ENCODE data around the gene UBR3.
"Not testable (repeated sequence)": the region's sequence is repeated elsewhere in the genome, so short reads cannot be mapped to it uniquely, and the experiment has no call there.

Gene UBR3

GRCh38 chr2:169853041-169853668 lies 25.9 kb downstream of the UBR3 start:
- no peak overlapping the region for H3K4me3 ChIP-seq (ENCODE audit: low read depth in 1 of 2, low read length in 2 of 2)
- no peaks in the 10 kb centered on the region for H3K27me3 ChIP-seq (ENCODE audit: low read depth, low read length)
- H3K36me3 ChIP-seq (ENCODE audit: control insufficient read depth in 1 of 2, insufficient read depth in 2 of 2, low read length in 2 of 2): no peaks in the 10 kb centered on the region
- no peaks in the 10 kb centered on the region for H3K9me3 ChIP-seq (ENCODE audit: control insufficient read depth in 1 of 2, low read length in 2 of 2)
- no peak overlapping the region for H3K27ac ChIP-seq (ENCODE audit: low read length)
- peaks cover 0 to 13% of the 10 kb centered on the region in 2 donors for H3K4me1 ChIP-seq (ENCODE audit: control insufficient read depth in 1 of 2, insufficient read depth in 2 of 2, low read length in 2 of 2)

- H3K9me3 ChIP-seq (ENCODE audit: control insufficient read depth in 1 of 2, low read length in 2 of 2); H3K27ac ChIP-seq (ENCODE audit: low read length); H3K36me3 ChIP-seq (ENCODE audit: control insufficient read depth in 1 of 2, insufficient read depth in 2 of 2, low read length in 2 of 2); H3K27me3 ChIP-seq (ENCODE audit: low read depth, low read length); H3K4me1 ChIP-seq (ENCODE audit: control insufficient read depth in 1 of 2, insufficient read depth in 2 of 2, low read length in 2 of 2); H3K4me3 ChIP-seq (ENCODE audit: low read depth in 1 of 2, low read length in 2 of 2): not testable (repeated sequence)
Observed at GRCh38 chr2:169855281-169856258, 28.3 kb downstream of the UBR3 start.

- H3K27ac ChIP-seq (ENCODE audit: low read length): no peak overlapping the region
- no peaks in the 10 kb centered on the region for H3K4me1 ChIP-seq (ENCODE audit: control insufficient read depth in 1 of 2, insufficient read depth in 2 of 2, low read length in 2 of 2)
- no peaks in the 10 kb centered on the region for H3K27me3 ChIP-seq (ENCODE audit: low read depth, low read length)
- no peaks in the 10 kb centered on the region for H3K9me3 ChIP-seq (ENCODE audit: control insufficient read depth in 1 of 2, low read length in 2 of 2)
- no peak overlapping the region for H3K4me3 ChIP-seq (ENCODE audit: low read depth in 1 of 2, low read length in 2 of 2)
- H3K36me3 ChIP-seq (ENCODE audit: control insufficient read depth in 1 of 2, insufficient read depth in 2 of 2, low read length in 2 of 2): no peaks in the 10 kb centered on the region
Observed at GRCh38 chr2:169859423-169859822, 32.2 kb downstream of the UBR3 start.

- Histone ChIP-seq H3K36me3 (ENCODE audit: control insufficient read depth in 1 of 2, insufficient read depth in 2 of 2, low read length in 2 of 2) (no peaks in the 10 kb centered on the region), H3K9me3 (ENCODE audit: control insufficient read depth in 1 of 2, low read length in 2 of 2) (no peaks in the 10 kb centered on the region), H3K4me1 (ENCODE audit: control insufficient read depth in 1 of 2, insufficient read depth in 2 of 2, low read length in 2 of 2) (no peaks in the 10 kb centered on the region), H3K27me3 (ENCODE audit: low read depth, low read length) (no peaks in the 10 kb centered on the region), H3K27ac (ENCODE audit: low read length) (no peak overlapping the region), H3K4me3 (ENCODE audit: low read depth in 1 of 2, low read length in 2 of 2) (no peak overlapping the region)
Observed at GRCh38 chr2:169860149-169860548, 32.9 kb downstream of the UBR3 start.

GRCh38 chr2:169862816-169863215 lies 35.6 kb downstream of the UBR3 start:
- H3K4me3 ChIP-seq (ENCODE audit: low read depth in 1 of 2, low read length in 2 of 2): no peak overlapping the region

GRCh38 chr2:169865492-169865891 lies 38.2 kb downstream of the UBR3 start:
- Histone ChIP-seq H3K9me3 (ENCODE audit: control insufficient read depth in 1 of 2, low read length in 2 of 2) (no peaks in the 10 kb centered on the region), H3K27ac (ENCODE audit: low read length) (no peak overlapping the region), H3K4me3 (ENCODE audit: low read depth in 1 of 2, low read length in 2 of 2) (no peak overlapping the region), H3K27me3 (ENCODE audit: low read depth, low read length) (no peaks in the 10 kb centered on the region), H3K36me3 (ENCODE audit: control insufficient read depth in 1 of 2, insufficient read depth in 2 of 2, low read length in 2 of 2) (no peaks in the 10 kb centered on the region), H3K4me1 (ENCODE audit: control insufficient read depth in 1 of 2, insufficient read depth in 2 of 2, low read length in 2 of 2) (no peaks in the 10 kb centered on the region)

More at GRCh38 chr2:169862816-169863215, 35.6 kb downstream of the UBR3 start:
- H3K27me3 ChIP-seq (ENCODE audit: low read depth, low read length): no peaks in the 10 kb centered on the region
- no peaks in the 10 kb centered on the region for H3K36me3 ChIP-seq (ENCODE audit: control insufficient read depth in 1 of 2, insufficient read depth in 2 of 2, low read length in 2 of 2)
- no peaks in the 10 kb centered on the region for H3K4me1 ChIP-seq (ENCODE audit: control insufficient read depth in 1 of 2, insufficient read depth in 2 of 2, low read length in 2 of 2)
- H3K27ac ChIP-seq (ENCODE audit: low read length): no peak overlapping the region
- H3K9me3 ChIP-seq (ENCODE audit: control insufficient read depth in 1 of 2, low read length in 2 of 2): no peaks in the 10 kb centered on the region

- H3K27ac ChIP-seq (ENCODE audit: low read length); H3K36me3 ChIP-seq (ENCODE audit: control insufficient read depth in 1 of 2, insufficient read depth in 2 of 2, low read length in 2 of 2); H3K4me3 ChIP-seq (ENCODE audit: low read depth in 1 of 2, low read length in 2 of 2); H3K27me3 ChIP-seq (ENCODE audit: low read depth, low read length); H3K4me1 ChIP-seq (ENCODE audit: control insufficient read depth in 1 of 2, insufficient read depth in 2 of 2, low read length in 2 of 2); H3K9me3 ChIP-seq (ENCODE audit: control insufficient read depth in 1 of 2, low read length in 2 of 2): not testable (repeated sequence)
Observed at GRCh38 chr2:169866230-169866629, 39.0 kb downstream of the UBR3 start.

GRCh38 chr2:169867579-169867978 lies 40.3 kb downstream of the UBR3 start:
- H3K4me3 ChIP-seq (ENCODE audit: low read depth in 1 of 2, low read length in 2 of 2): no peak overlapping the region
- H3K4me1 ChIP-seq (ENCODE audit: control insufficient read depth in 1 of 2, insufficient read depth in 2 of 2, low read length in 2 of 2): no peaks in the 10 kb centered on the region
- H3K9me3 ChIP-seq (ENCODE audit: control insufficient read depth in 1 of 2, low read length in 2 of 2): no peaks in the 10 kb centered on the region
- H3K27ac ChIP-seq (ENCODE audit: low read length): no peak overlapping the region
- H3K27me3 ChIP-seq (ENCODE audit: low read depth, low read length): no peaks in the 10 kb centered on the region
- H3K36me3 ChIP-seq (ENCODE audit: control insufficient read depth in 1 of 2, insufficient read depth in 2 of 2, low read length in 2 of 2): no peaks in the 10 kb centered on the region

GRCh38 chr2:169868951-169869350 lies 41.7 kb downstream of the UBR3 start:
- Histone ChIP-seq H3K27ac (ENCODE audit: low read length) (no peak overlapping the region), H3K36me3 (ENCODE audit: control insufficient read depth in 1 of 2, insufficient read depth in 2 of 2, low read length in 2 of 2) (no peaks in the 10 kb centered on the region), H3K9me3 (ENCODE audit: control insufficient read depth in 1 of 2, low read length in 2 of 2) (no peaks in the 10 kb centered on the region), H3K27me3 (ENCODE audit: low read depth, low read length) (no peaks in the 10 kb centered on the region), H3K4me1 (ENCODE audit: control insufficient read depth in 1 of 2, insufficient read depth in 2 of 2, low read length in 2 of 2) (no peaks in the 10 kb centered on the region), H3K4me3 (ENCODE audit: low read depth in 1 of 2, low read length in 2 of 2) (no peak overlapping the region)

- H3K27ac ChIP-seq (ENCODE audit: low read length); H3K4me3 ChIP-seq (ENCODE audit: low read depth in 1 of 2, low read length in 2 of 2); H3K4me1 ChIP-seq (ENCODE audit: control insufficient read depth in 1 of 2, insufficient read depth in 2 of 2, low read length in 2 of 2); H3K36me3 ChIP-seq (ENCODE audit: control insufficient read depth in 1 of 2, insufficient read depth in 2 of 2, low read length in 2 of 2); H3K27me3 ChIP-seq (ENCODE audit: low read depth, low read length); H3K9me3 ChIP-seq (ENCODE audit: control insufficient read depth in 1 of 2, low read length in 2 of 2): not testable (repeated sequence)
Observed at GRCh38 chr2:169871369-169871768, 44.1 kb downstream of the UBR3 start.

- no peaks in the 10 kb centered on the region for H3K36me3 ChIP-seq (ENCODE audit: control insufficient read depth in 1 of 2, insufficient read depth in 2 of 2, low read length in 2 of 2)
- no peak overlapping the region for H3K27ac ChIP-seq (ENCODE audit: low read length)
- H3K4me1 ChIP-seq (ENCODE audit: control insufficient read depth in 1 of 2, insufficient read depth in 2 of 2, low read length in 2 of 2): no peaks in the 10 kb centered on the region
- H3K4me3 ChIP-seq (ENCODE audit: low read depth in 1 of 2, low read length in 2 of 2): no peak overlapping the region
- H3K9me3 ChIP-seq (ENCODE audit: control insufficient read depth in 1 of 2, low read length in 2 of 2): no peaks in the 10 kb centered on the region
- H3K27me3 ChIP-seq (ENCODE audit: low read depth, low read length): no peaks in the 10 kb centered on the region
Observed at GRCh38 chr2:169871994-169872393, 44.7 kb downstream of the UBR3 start.

All from muscle layer of duodenum (tissue), 2 donors.